ENCODE results near the gene ZMYND8.

ZMYND8 gene

DNA sequence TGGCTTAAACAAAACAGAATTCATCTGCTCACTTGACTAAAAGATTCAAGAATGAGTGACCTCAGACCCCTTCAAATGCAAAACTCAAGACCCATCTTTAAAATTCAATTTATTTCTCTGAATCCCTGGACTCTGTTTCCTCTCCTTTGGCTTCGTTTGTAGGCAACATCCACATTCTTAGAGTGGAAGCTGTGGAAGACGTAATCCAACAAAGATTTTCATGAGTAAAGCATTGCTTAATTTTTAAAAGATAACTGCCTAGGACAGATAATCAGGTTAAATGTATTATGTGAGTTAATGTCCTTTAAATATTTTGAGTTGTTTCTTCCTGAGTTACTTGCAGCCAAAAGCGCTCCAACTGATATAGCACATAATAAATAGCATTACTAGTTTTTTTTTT lies 164.5 kb downstream of the ZMYND8 start:
- no peak overlapping the region for H2BK15ac ChIP-seq (ENCODE audit: low read length)
- H2AFZ ChIP-seq (ENCODE audit: low read length), result no peak overlapping the region
- no peak overlapping the region for H3K23ac ChIP-seq (ENCODE audit: low read depth, low read length, poor library complexity)
- H2AK5ac ChIP-seq (ENCODE audit: low read depth, low read length), result no peak overlapping the region
- no peak overlapping the region for H3K27ac ChIP-seq (replicated peaks; ENCODE audit: low read length)
- peaks cover 0 to 5% (median 0%) of the 10 kb centered on the region in 3 experiments for H3K27me3 ChIP-seq (ENCODE audit: control insufficient read depth in 3 of 3, insufficient read depth in 3 of 3, low read depth in 1 of 3, low read length in 3 of 3)
- H3K14ac ChIP-seq (ENCODE audit: low read length), result no peak overlapping the region
- no CpG with 5 or more reads among the region's 3 CpGs for WGBS, 2 donors (ENCODE audit: extremely low coverage in 2 of 2, insufficient read length in 2 of 2, insufficient replicate concordance in 1 of 2)
- no peak overlapping the region for H2BK5ac ChIP-seq (ENCODE audit: low read length)
- H3K4me1 ChIP-seq (ENCODE audit: control insufficient read depth in 2 of 2, insufficient read depth in 1 of 2, low read depth in 1 of 2, low read length in 2 of 2), result peaks cover 2 to 6% of the 10 kb centered on the region in 2 donors
- no peak for DNase-seq (ENCODE audit: low spot score)
- no peak overlapping the region for H3K18ac ChIP-seq (ENCODE audit: low read length)
- no peak overlapping the region for H3K9ac ChIP-seq (ENCODE audit: low read depth, low read length, poor library complexity)
- no peak overlapping the region for H3K4me2 ChIP-seq (ENCODE audit: insufficient read depth, low read length, poor library complexity, severe bottlenecking)
- no peak overlapping the region for H3K4ac ChIP-seq (ENCODE audit: low read length)
- H3K4me3 ChIP-seq (ENCODE audit: low read length in 2 of 2), result no peak overlapping the region
- no peaks in the 10 kb centered on the region for H3K36me3 ChIP-seq (replicated peaks in 1 of 2; ENCODE audit: control insufficient read depth in 2 of 2, insufficient read depth in 2 of 2, low read length in 2 of 2)
- no peak overlapping the region for H2BK12ac ChIP-seq (ENCODE audit: low read length)
- no peaks in the 10 kb centered on the region for H3K9me3 ChIP-seq (replicated peaks in 1 of 2; ENCODE audit: control insufficient read depth in 2 of 2, insufficient read depth in 1 of 2, low read depth in 1 of 2, low read length in 2 of 2)
- H4K8ac ChIP-seq (ENCODE audit: low read depth, low read length), result no peak overlapping the region
- H2BK120ac ChIP-seq (ENCODE audit: low read depth, low read length), result no peak overlapping the region
- no peaks in the 10 kb centered on the region for H3K79me1 ChIP-seq (ENCODE audit: low read depth, low read length)
- no peak overlapping the region for H4K91ac ChIP-seq (ENCODE audit: low read depth, low read length, poor library complexity)

DNA sequence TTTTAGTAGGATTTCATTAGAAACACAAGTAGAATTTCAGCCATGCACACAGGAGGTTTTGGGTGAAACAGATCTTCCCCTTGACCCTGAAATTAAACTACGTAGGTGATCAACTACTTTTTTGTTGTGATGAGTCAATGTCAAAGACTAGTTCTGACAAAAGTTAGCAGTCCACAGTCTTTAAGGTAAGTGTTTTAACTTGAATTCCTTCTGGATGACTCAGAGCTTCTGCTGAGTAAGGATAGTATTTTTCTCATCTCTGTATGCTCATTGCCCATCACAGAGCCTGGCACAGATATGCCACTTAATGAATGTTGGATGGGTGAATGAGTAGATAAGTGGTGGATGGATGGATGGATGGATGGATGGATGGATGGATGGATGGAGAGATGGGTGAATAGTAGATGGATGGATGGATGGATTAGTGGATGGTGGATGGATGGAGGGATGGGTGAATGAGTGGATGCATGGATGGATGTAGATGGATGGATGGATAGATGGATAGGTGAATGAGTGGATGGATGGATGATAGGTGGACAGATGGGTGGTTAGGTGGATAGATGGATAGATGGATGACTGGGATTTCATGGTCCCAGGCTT lies 165.3 kb downstream of the ZMYND8 start:
- H3K18ac ChIP-seq (ENCODE audit: low read length), result no peak overlapping the region
- H3K9ac ChIP-seq (ENCODE audit: low read depth, low read length, poor library complexity), result no peak overlapping the region
- H3K36me3 ChIP-seq (replicated peaks in 1 of 2; ENCODE audit: control insufficient read depth in 2 of 2, insufficient read depth in 2 of 2, low read length in 2 of 2), result no peaks in the 10 kb centered on the region
- no peak overlapping the region for H2AFZ ChIP-seq (ENCODE audit: low read length)
- no peak overlapping the region for H3K4me2 ChIP-seq (ENCODE audit: insufficient read depth, low read length, poor library complexity, severe bottlenecking)
- H4K91ac ChIP-seq (ENCODE audit: low read depth, low read length, poor library complexity), result no peak overlapping the region
- no peak overlapping the region for H3K4me3 ChIP-seq (ENCODE audit: low read length in 2 of 2)
- H2AK5ac ChIP-seq (ENCODE audit: low read depth, low read length), result no peak overlapping the region
- peaks cover 0 to 5% (median 0%) of the 10 kb centered on the region in 3 experiments for H3K27me3 ChIP-seq (ENCODE audit: control insufficient read depth in 3 of 3, insufficient read depth in 3 of 3, low read depth in 1 of 3, low read length in 3 of 3)
- no peaks in the 10 kb centered on the region for H3K9me3 ChIP-seq (replicated peaks in 1 of 2; ENCODE audit: control insufficient read depth in 2 of 2, insufficient read depth in 1 of 2, low read depth in 1 of 2, low read length in 2 of 2)
- no CpG with 5 or more reads among the region's 1 CpG for WGBS, 2 donors (ENCODE audit: extremely low coverage in 2 of 2, insufficient read length in 2 of 2, insufficient replicate concordance in 1 of 2)
- no peak overlapping the region for H3K27ac ChIP-seq (replicated peaks; ENCODE audit: low read length)
- peaks cover 0 to 3% of the 10 kb centered on the region in 2 donors for H3K4me1 ChIP-seq (ENCODE audit: control insufficient read depth in 2 of 2, insufficient read depth in 1 of 2, low read depth in 1 of 2, low read length in 2 of 2)
- no peak overlapping the region for H2BK5ac ChIP-seq (ENCODE audit: low read length)
- no peak overlapping the region for H2BK120ac ChIP-seq (ENCODE audit: low read depth, low read length)
- no peak overlapping the region for H3K14ac ChIP-seq (ENCODE audit: low read length)
- no peak overlapping the region for H3K23ac ChIP-seq (ENCODE audit: low read depth, low read length, poor library complexity)
- no peak overlapping the region for H3K4ac ChIP-seq (ENCODE audit: low read length)
- no peak overlapping the region for H2BK15ac ChIP-seq (ENCODE audit: low read length)
- no peak overlapping the region for H4K8ac ChIP-seq (ENCODE audit: low read depth, low read length)
- no peak for DNase-seq (ENCODE audit: low spot score)
- H3K79me1 ChIP-seq (ENCODE audit: low read depth, low read length), result no peaks in the 10 kb centered on the region
- H2BK12ac ChIP-seq (ENCODE audit: low read length), result no peak overlapping the region

GRCh38 chr20:47189060-47189459 lies 167.4 kb downstream of the ZMYND8 start:
- no peak overlapping the region for H3K14ac ChIP-seq (ENCODE audit: low read length)
- no CpG with 5 or more reads among the region's 11 CpGs for WGBS, 2 donors (ENCODE audit: extremely low coverage in 2 of 2, insufficient read length in 2 of 2, insufficient replicate concordance in 1 of 2)
- no peak for DNase-seq (ENCODE audit: low spot score)

GRCh38 chr20:47188540-47188939 lies 168.0 kb downstream of the ZMYND8 start:
- Histone ChIP-seq H3K18ac (ENCODE audit: low read length) (no peak overlapping the region), H2BK15ac (ENCODE audit: low read length) (no peak overlapping the region), H2BK5ac (ENCODE audit: low read length) (no peak overlapping the region), H4K8ac (ENCODE audit: low read depth, low read length) (no peak overlapping the region), H3K36me3 (replicated peaks in 1 of 2; ENCODE audit: control insufficient read depth in 2 of 2, insufficient read depth in 2 of 2, low read length in 2 of 2) (no peaks in the 10 kb centered on the region), H3K9me3 (replicated peaks in 1 of 2; ENCODE audit: control insufficient read depth in 2 of 2, insufficient read depth in 1 of 2, low read depth in 1 of 2, low read length in 2 of 2) (no peaks in the 10 kb centered on the region), H4K91ac (ENCODE audit: low read depth, low read length, poor library complexity) (no peak overlapping the region), H3K4ac (ENCODE audit: low read length) (no peak overlapping the region), H3K79me1 (ENCODE audit: low read depth, low read length) (no peaks in the 10 kb centered on the region), H2BK120ac (ENCODE audit: low read depth, low read length) (no peak overlapping the region), H3K27ac (replicated peaks; ENCODE audit: low read length) (no peak overlapping the region), H3K14ac (ENCODE audit: low read length) (no peak overlapping the region), H2AK5ac (ENCODE audit: low read depth, low read length) (no peak overlapping the region), H2AFZ (ENCODE audit: low read length) (no peak overlapping the region), H3K23ac (ENCODE audit: low read depth, low read length, poor library complexity) (no peak overlapping the region), H2BK12ac (ENCODE audit: low read length) (no peak overlapping the region), H3K27me3 (ENCODE audit: control insufficient read depth in 3 of 3, insufficient read depth in 3 of 3, low read depth in 1 of 3, low read length in 3 of 3) (no peaks in the 10 kb centered on the region), H3K4me3 (ENCODE audit: low read length in 2 of 2) (no peak overlapping the region), H3K4me2 (ENCODE audit: insufficient read depth, low read length, poor library complexity, severe bottlenecking) (no peak overlapping the region), H3K9ac (ENCODE audit: low read depth, low read length, poor library complexity) (no peak overlapping the region), H3K4me1 (ENCODE audit: control insufficient read depth in 2 of 2, insufficient read depth in 1 of 2, low read depth in 1 of 2, low read length in 2 of 2) (peaks cover 0 to 3% of the 10 kb centered on the region in 2 donors)
- no peak for DNase-seq (ENCODE audit: low spot score)
- no CpG with 5 or more reads among the region's 5 CpGs for WGBS, 2 donors (ENCODE audit: extremely low coverage in 2 of 2, insufficient read length in 2 of 2, insufficient replicate concordance in 1 of 2)

More at GRCh38 chr20:47189060-47189459, 167.4 kb downstream of the ZMYND8 start:
- no peaks in the 10 kb centered on the region for H3K9me3 ChIP-seq (replicated peaks in 1 of 2; ENCODE audit: control insufficient read depth in 2 of 2, insufficient read depth in 1 of 2, low read depth in 1 of 2, low read length in 2 of 2)
- no peak overlapping the region for H4K8ac ChIP-seq (ENCODE audit: low read depth, low read length)
- H2BK12ac ChIP-seq (ENCODE audit: low read length), result no peak overlapping the region
- H3K4ac ChIP-seq (ENCODE audit: low read length), result no peak overlapping the region
- H2AK5ac ChIP-seq (ENCODE audit: low read depth, low read length), result no peak overlapping the region
- H3K18ac ChIP-seq (ENCODE audit: low read length), result no peak overlapping the region
- no peak overlapping the region for H2BK120ac ChIP-seq (ENCODE audit: low read depth, low read length)
- H3K23ac ChIP-seq (ENCODE audit: low read depth, low read length, poor library complexity), result no peak overlapping the region
- H2BK5ac ChIP-seq (ENCODE audit: low read length), result no peak overlapping the region
- no peak overlapping the region for H3K9ac ChIP-seq (ENCODE audit: low read depth, low read length, poor library complexity)
- no peak overlapping the region for H4K91ac ChIP-seq (ENCODE audit: low read depth, low read length, poor library complexity)
- H3K4me2 ChIP-seq (ENCODE audit: insufficient read depth, low read length, poor library complexity, severe bottlenecking), result no peak overlapping the region
- no peaks in the 10 kb centered on the region for H3K79me1 ChIP-seq (ENCODE audit: low read depth, low read length)
- no peaks in the 10 kb centered on the region for H3K27me3 ChIP-seq (ENCODE audit: control insufficient read depth in 3 of 3, insufficient read depth in 3 of 3, low read depth in 1 of 3, low read length in 3 of 3)
- H2AFZ ChIP-seq (ENCODE audit: low read length), result no peak overlapping the region
- H3K36me3 ChIP-seq (replicated peaks in 1 of 2; ENCODE audit: control insufficient read depth in 2 of 2, insufficient read depth in 2 of 2, low read length in 2 of 2), result no peaks in the 10 kb centered on the region
- no peak overlapping the region for H3K4me3 ChIP-seq (ENCODE audit: low read length in 2 of 2)
- H3K27ac ChIP-seq (replicated peaks; ENCODE audit: low read length), result no peak overlapping the region
- H2BK15ac ChIP-seq (ENCODE audit: low read length), result no peak overlapping the region
- H3K4me1 ChIP-seq (ENCODE audit: control insufficient read depth in 2 of 2, insufficient read depth in 1 of 2, low read depth in 1 of 2, low read length in 2 of 2), result peaks cover 0 to 3% of the 10 kb centered on the region in 2 donors

Measured in neuronal stem cell (in vitro differentiated cells).